Right lobe of liver (tissue), 6 donors: ENCODE results near the gene PDGFB. TPM values are rescaled to one million over a fixed set of nuclear protein-coding genes. Genes with fewer than 3 reads are reported as not detected.
A peak's percentile ranks its signal among the peaks of the same experiment; 100 is the strongest.

Experiments
- ATAC-seq, 4 donors: fragments of 200-7000 bp; cut with Tn5 transposase; one replicate each; pipeline ENCODE4 v1.9.1; 2020; ENCODE audit warnings: mild to moderate bottlenecking in 4 of 4, moderate library complexity in 4 of 4
- DNase-seq, 3 donors: peaks; one replicate each; pipeline ENCODE4 v3.0.0-alpha.2; 2020
- H3K27ac ChIP-seq, 3 donors: fragments of 200-600 bp; one replicate each; pipeline ENCODE4 v1.8.0; 2022
- H3K27me3 ChIP-seq, 2 donors: fragments of 200-600 bp; one replicate each; pipeline ENCODE4 v1.8.0; 2022
- H3K36me3 ChIP-seq, 4 donors: fragments of 200-600 bp; sonication (generic) in 1 of 4; one replicate each; pipeline versions ENCODE4 v1.5.1 to v1.8.0; 2017 to 2022; ENCODE audit warnings: control low read depth in 1 of 4
- H3K4me1 ChIP-seq, 4 donors: fragments of 200-600 bp; sonication (generic) in 1 of 4; one replicate each; pipeline versions ENCODE4 v1.5.1 to v1.8.0; 2017 to 2022; ENCODE audit warnings: control low read depth in 1 of 4
- H3K4me3 ChIP-seq, 3 donors: fragments of 200-600 bp; one replicate each; pipeline ENCODE4 v1.8.0; 2022
- H3K9me3 ChIP-seq, 4 donors: fragments of 200-600 bp; sonication (generic) in 1 of 4; one replicate each; pipeline versions ENCODE4 v1.5.1 to v1.8.0; 2017 to 2022; ENCODE audit warnings: control low read depth in 1 of 4
- CTCF ChIP-seq, 4 donors: fragments of 200-600 bp in 3 of 4; fragments of 450-650 bp in 1 of 4; IDR thresholded peaks; one replicate each; pipeline versions ENCODE4 v1.5.1 to v1.8.0; 2016 to 2022; ENCODE audit warnings: antibody characterized with exemption in 4 of 4, mild to moderate bottlenecking in 2 of 4
- POLR2A ChIP-seq: fragments of 450-650 bp; IDR thresholded peaks from one replicate; pipeline ENCODE4 v1.6.1; 2017; ENCODE audit warnings: antibody characterized with exemption, mild to moderate bottlenecking
- WGBS: methylation state at CpG from one replicate; pipeline ENCODE4 v1.1.6; 2018; ENCODE audit warnings: low coverage, low lambda C conversion rate; ENCODE audit not compliant: insufficient coverage; ENCODE audit errors: missing lambda C conversion rate; 5-methylcytosine and 5-hydroxymethylcytosine counted together
- intact Hi-C, 2 donors: fragments of 100-400 bp; cut with DNase I; formaldehyde crosslinking; loops; one replicate each; pipeline versions ENCODE4 v1.11.2 to v1.14.1; 2022
- long read RNA-seq: library from polyadenylated mRNA; unstranded; transcript quantifications from one replicate; pipeline ENCODE4 v2.0.0, GENCODE V29; 2019
- total RNA-seq, 6 experiments: library from RNA; depleted of rRNA in 2 of 6; stranded (reverse); fragments of >200 nt in 2 of 6; fragmentation: NEBNext Ultra II Directional in 3 of 6; extraction: Animal tissue kit (Norgen Biotek cat#: 25700) in 3 of 6; gene quantifications; one replicate each; pipeline versions ENCODE4 v1.1.0 to v1.2.4, GENCODE V29; 2016 to 2023
- donor health status: DM: no; HTN: yes; CAD: no.
- donor health status: DM: no; HTN: no; CAD: no.
- donor health status: DM: no; HTN: no; CAD: no.
- donor health status: DM: no; HTN: yes; CAD: no.
- donor health status: DM: no; HTN: yes; CAD: no.

PDGFB gene
- 10 to 100 TPM in 1 of 6 experiments, 1 to 10 TPM in 4, under 1 TPM in 1; 0.90 to 10.2 (median 3.3) TPM for total RNA-seq
- long read RNA-seq, partial matches to known transcripts = 0 of 2 reads
- long read RNA-seq, other reads (novel, unspliced or antisense) = 2 of 2 reads

- Histone ChIP-seq H3K9me3 (no peaks in the 10 kb centered on the region), H3K36me3 (no peaks in the 10 kb centered on the region), H3K4me3 (peak within 1 kb of the TSS; percentile 48 to 53 (median 51)), H3K27ac (peak within 1 kb of the TSS in 2 of 3 donors; percentile 50 to 66), H3K27me3 (no peaks in the 10 kb centered on the region), H3K4me1 (peaks cover 0 to 23% (median 2%) of the 10 kb centered on the region in 4 donors)
- TF ChIP-seq POLR2A = peak; percentile 54
- TF ChIP-seq CTCF (IDR thresholded peaks at IDR 0.05) = no peak
- WGBS = under 1% methylated on average over 36 of the region's 68 CpGs
- intact Hi-C loops = loop anchor here in 1 of 2 donors (10.0 kb wide), 1 partner anchor 70 kb away; the partner anchor contains the start of gene RPL3
- no peak for DNase-seq
- peak; percentile 25 to 47 (median 42) for ATAC-seq
Observed at GRCh38 chr22:39244496-39245129, at the start of gene PDGFB. Gene PDGFB, minus strand, starts transcription at chr22:39244982. Its CDS starts 1,019 bp downstream, at chr22:39243963.

DNA sequence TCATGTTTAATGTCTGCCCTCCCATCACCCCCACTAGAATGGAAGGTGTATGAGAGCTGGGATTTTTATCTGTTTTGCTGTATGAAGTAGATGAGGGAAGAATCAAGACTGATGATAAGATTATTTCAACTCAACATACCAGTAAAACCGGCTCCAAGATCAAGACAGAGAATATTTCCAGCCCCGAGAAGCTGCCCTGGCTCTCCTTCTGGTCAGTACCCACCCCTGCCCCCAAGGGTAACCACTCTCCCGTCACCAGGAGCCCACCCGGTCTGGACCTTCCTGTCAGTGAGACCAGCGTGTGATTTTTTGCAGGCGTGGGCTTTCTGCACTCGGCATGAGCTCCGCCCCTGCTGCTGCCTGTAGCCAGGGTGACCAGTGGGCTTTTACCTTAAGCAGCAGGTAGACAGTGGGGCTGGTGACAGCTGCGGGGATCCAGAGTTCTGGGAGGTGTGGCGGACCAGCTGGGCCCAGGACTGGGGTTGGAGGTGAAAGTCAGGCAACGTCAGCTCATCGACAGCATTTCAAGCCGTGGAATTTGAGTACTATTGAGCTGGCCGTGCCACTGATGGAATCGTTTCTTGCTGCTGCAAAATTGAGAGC is 49.1 kb upstream of the PDGFB start:
- Histone ChIP-seq H3K36me3 (no peaks in the 10 kb centered on the region), H3K4me3 (no peak overlapping the region), H3K4me1 (peaks cover 3 to 59% (median 25%) of the 10 kb centered on the region in 4 donors), H3K27ac (no peak overlapping the region), H3K9me3 (no peaks in the 10 kb centered on the region), H3K27me3 (no peaks in the 10 kb centered on the region)
- intact Hi-C loops = no loop called here
- ATAC-seq (no peak), DNase-seq (no peak)
- WGBS = 75% methylated on average over 9 of the region's 15 CpGs
- TF ChIP-seq CTCF (IDR thresholded peaks at IDR 0.05) = no peak
- no peak for TF ChIP-seq POLR2A

DNA sequence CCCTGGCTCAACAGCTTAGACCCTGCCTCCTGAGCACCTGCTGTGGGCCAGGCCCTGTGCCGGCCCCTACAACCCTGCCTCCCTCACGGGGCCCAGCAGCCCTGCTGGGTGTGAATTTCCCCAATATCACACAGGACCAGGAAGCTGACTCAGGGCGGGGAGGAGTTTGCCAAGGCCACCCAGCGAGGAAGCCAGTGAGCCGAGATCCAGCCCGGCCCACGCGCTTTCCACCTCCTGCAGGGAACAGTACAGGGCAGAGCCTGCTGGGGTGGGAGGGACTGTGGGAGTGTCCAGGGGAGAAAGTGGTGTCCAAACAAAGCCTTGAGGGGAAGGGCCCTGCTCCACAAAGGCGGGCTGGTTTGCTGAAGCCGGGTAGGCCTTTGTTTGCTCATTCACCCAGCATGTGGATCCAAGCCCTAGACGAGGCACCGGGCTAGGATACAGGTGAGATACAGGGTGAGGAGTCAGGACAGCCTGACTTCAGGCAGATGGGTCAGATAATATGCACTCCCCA is 47.8 kb upstream of the PDGFB start:
- WGBS = 8% methylated on average over 8 of the region's 12 CpGs
- Histone ChIP-seq H3K4me3 (no peak overlapping the region), H3K27ac (peak overlapping the region; percentile 53 to 85 (median 60)), H3K36me3 (no peaks in the 10 kb centered on the region), H3K27me3 (no peaks in the 10 kb centered on the region), H3K9me3 (no peaks in the 10 kb centered on the region), H3K4me1 (peaks cover 3 to 52% (median 25%) of the 10 kb centered on the region in 4 donors)
- ATAC-seq (peak; percentile 80 to 89 (median 82)), DNase-seq (peak; percentile 95 to 97 (median 96))
- intact Hi-C loops = no loop called here
- TF ChIP-seq POLR2A (peak; percentile 76), CTCF (IDR thresholded peaks at IDR 0.05) (no peak)

DNA sequence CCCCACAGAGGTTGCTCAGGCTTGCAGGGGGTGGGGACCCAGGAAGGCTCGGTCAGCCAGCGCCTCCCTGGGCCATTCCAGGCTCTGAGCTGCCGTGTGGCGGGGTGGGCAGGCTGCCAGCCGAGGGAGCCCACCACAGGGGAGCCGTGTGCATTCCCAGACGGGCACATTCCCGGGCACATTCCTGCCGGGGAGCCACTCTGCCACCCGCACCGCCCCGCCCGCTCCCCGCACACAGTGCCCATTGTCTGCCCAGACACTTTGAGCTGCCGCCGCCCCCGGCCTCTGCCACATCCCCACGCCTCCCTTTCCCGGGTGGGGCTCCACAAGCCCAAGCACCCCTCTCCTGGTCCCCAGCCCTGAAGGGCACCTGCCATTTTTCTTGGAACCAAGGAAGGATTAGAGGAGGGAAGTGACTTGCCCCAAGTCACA is 47.3 kb upstream of the PDGFB start:
- H3K4me1 ChIP-seq = peaks cover 3 to 46% (median 22%) of the 10 kb centered on the region in 4 donors
- H3K4me3 ChIP-seq = no peak overlapping the region
- no peaks in the 10 kb centered on the region for H3K36me3 ChIP-seq
- no peaks in the 10 kb centered on the region for H3K9me3 ChIP-seq
- intact Hi-C loops = no loop called here
- H3K27ac ChIP-seq = peak overlapping the region; percentile 53 to 85 (median 60)
- ATAC-seq = no peak
- no peak for DNase-seq
- no peaks in the 10 kb centered on the region for H3K27me3 ChIP-seq
- 79% methylated on average over 12 of the region's 19 CpGs for WGBS
- TF ChIP-seq POLR2A (no peak), CTCF (IDR thresholded peaks at IDR 0.05) (no peak)
